ENCODE measurements around the gene ZNF558.
"Not testable (repeated sequence)": the region's sequence is repeated elsewhere in the genome, so short reads cannot be mapped to it uniquely, and the experiment has no call there.

The ZNF558 gene

GRCh38 chr19:8806661-8807060, 25.4 kb downstream of the ZNF558 start:
- no peak for DNase-seq (ENCODE audit: low read depth in 2 of 2)

GRCh38 chr19:8794823-8795222, 37.3 kb downstream of the ZNF558 start:
- no peak for DNase-seq (ENCODE audit: low read depth in 2 of 2)

GRCh38 chr19:8773587-8773986, 58.5 kb downstream of the ZNF558 start:
- DNase-seq (ENCODE audit: low read depth in 2 of 2), result not testable (repeated sequence)

GRCh38 chr19:8769265-8769664, 62.8 kb downstream of the ZNF558 start:
- DNase-seq (ENCODE audit: low read depth in 2 of 2), result not testable (repeated sequence)

- DNase-seq (ENCODE audit: low read depth in 2 of 2), result not testable (repeated sequence)
Measured at GRCh38 chr19:8767257-8767656, 64.8 kb downstream of the ZNF558 start.

Data from stimulated activated CD8-positive, alpha-beta memory T cell treated with anti-CD3 and anti-CD28 coated beads, Interleukin-2, amount 100 ng/mL, for 1 hour (primary cell).